Sigmoid colon (tissue), 7 donors: ENCODE data around the gene TENM3. TPM values are rescaled to one million over a fixed set of nuclear protein-coding genes. Genes with fewer than 3 reads are reported as not detected.

Experiments used
- DNase-seq: peaks from one replicate; pipeline ENCODE4 v3.0.0-alpha.2; 2019
- H3K27ac ChIP-seq, 4 donors: fragments of 200-600 bp; sonication (generic); one replicate each; pipeline ENCODE4 v1.5.1; 2016 to 2019; ENCODE audit warnings: mild to moderate bottlenecking in 1 of 4
- H3K27me3 ChIP-seq, 3 donors: fragments of 200-600 bp; sonication (generic); one replicate each; pipeline ENCODE4 v1.5.1; 2019; ENCODE audit warnings: mild to moderate bottlenecking in 1 of 3
- H3K36me3 ChIP-seq, 4 donors: fragments of 200-600 bp; sonication (generic); one replicate each; pipeline ENCODE4 v1.5.1; 2016 to 2019
- H3K4me1 ChIP-seq, 4 donors: fragments of 200-600 bp; sonication (generic); one replicate each; pipeline ENCODE4 v1.5.1; 2017 to 2019
- H3K4me3 ChIP-seq, 4 donors: fragments of 200-600 bp; sonication (generic); one replicate each; pipeline ENCODE4 v1.5.1; 2017 to 2019; ENCODE audit warnings: mild to moderate bottlenecking in 2 of 4, moderate library complexity in 1 of 4
- H3K9me3 ChIP-seq, 4 donors: fragments of 200-600 bp in 3 of 4; sonication (generic) in 3 of 4; one replicate each; pipeline versions ENCODE4 v1.5.1 to v1.6.1; 2013 to 2019
- CTCF ChIP-seq, 4 experiments: fragments of 450-650 bp in 3 of 4; fragments of 200-600 bp in 1 of 4; IDR thresholded peaks; one replicate each; pipeline ENCODE4 v1.5.1; 2016 to 2019; ENCODE audit warnings: antibody characterized with exemption in 4 of 4, mild to moderate bottlenecking in 3 of 4, moderate library complexity in 2 of 4
- EP300 ChIP-seq, 4 donors: sonication (generic); formaldehyde crosslinking; IDR thresholded peaks; one replicate each; pipeline ENCODE4 v1.6.1; 2017; ENCODE audit warnings: antibody characterized with exemption in 4 of 4
- POLR2A ChIP-seq, 2 donors: fragments of 450-650 bp; IDR thresholded peaks; one replicate each; pipeline ENCODE4 v1.6.1; 2016; ENCODE audit warnings: antibody characterized with exemption in 2 of 2, mild to moderate bottlenecking in 2 of 2, moderate library complexity in 2 of 2
- POLR2AphosphoS5 ChIP-seq, 4 donors: sonication (generic); formaldehyde crosslinking; IDR thresholded peaks; one replicate each; pipeline ENCODE4 v1.6.1; 2017; ENCODE audit warnings: antibody characterized with exemption in 4 of 4
- WGBS, 2 donors: extraction: QIAGEN DNeasy Blood & Tissue Kit; methylation state at CpG; one replicate each; pipeline ENCODE4 v1.1.7; 2013; 5-methylcytosine and 5-hydroxymethylcytosine counted together
- intact Hi-C: fragments of 100-400 bp; cut with DNase I; formaldehyde crosslinking; loops from one replicate; pipeline ENCODE4 v1.15.1; 2023
- polyA plus RNA-seq, 3 donors: library from polyadenylated mRNA; stranded (reverse); fragments of 200-250 nt; gene quantifications; one replicate each; pipeline ENCODE4 v1.2.3, GENCODE V29; 2013
- total RNA-seq, 4 donors: library from RNA; depleted of rRNA; stranded (reverse); fragments of >200 nt; gene quantifications; one replicate each; pipeline ENCODE4 v1.1.0, GENCODE V29; 2016
- donor health status: healthy with polysubstance abuse.
- donor health status: Bipolar disorder and iron deficiency.
- donor health status: healthy.

Gene TENM3
- total and polyA plus RNA-seq, 7 donors = 0.60 to 82.3 (median 37.8) TPM; not detected in 1

GRCh38 chr4:182310962-182311361 is 67.8 kb downstream of the TENM3 start:
- TF ChIP-seq CTCF (IDR thresholded peaks at IDR 0.05) (no peak), POLR2AphosphoS5 (IDR thresholded peaks at IDR 0.05) (no peak), POLR2A (IDR thresholded peaks at IDR 0.05) (no peak), EP300 (IDR thresholded peaks at IDR 0.05) (no peak)
- intact Hi-C loops = no loop called here
- 70 to 87% methylated on average over 3 of the region's 3 CpGs for WGBS, 2 donors
- Histone ChIP-seq H3K9me3 (peaks cover 0 to 9% (median 3%) of the 10 kb centered on the region in 4 donors), H3K4me3 (no peak overlapping the region), H3K27me3 (no peaks in the 10 kb centered on the region), H3K4me1 (peaks cover 0 to 10% (median 6%) of the 10 kb centered on the region in 4 donors), H3K27ac (no peak overlapping the region), H3K36me3 (no peaks in the 10 kb centered on the region)
- no peak for DNase-seq

GRCh38 chr4:182314537-182314936 is 71.3 kb downstream of the TENM3 start:
- Histone ChIP-seq H3K9me3 (peaks cover 0 to 9% (median 4%) of the 10 kb centered on the region in 4 donors), H3K27ac (no peak overlapping the region), H3K4me3 (no peak overlapping the region), H3K36me3 (no peaks in the 10 kb centered on the region), H3K27me3 (no peaks in the 10 kb centered on the region), H3K4me1 (no peaks in the 10 kb centered on the region)
- WGBS, 2 donors = 65 to 88% methylated on average over 2 of the region's 2 CpGs
- intact Hi-C loops = no loop called here
- DNase-seq = no peak
- no peak for TF ChIP-seq EP300 (IDR thresholded peaks at IDR 0.05)
- no peak for TF ChIP-seq CTCF (IDR thresholded peaks at IDR 0.05)

- H3K27ac ChIP-seq = no peak overlapping the region
- H3K27me3 ChIP-seq = no peaks in the 10 kb centered on the region
- peaks cover 0 to 9% (median 5%) of the 10 kb centered on the region in 4 donors for H3K9me3 ChIP-seq
- no peaks in the 10 kb centered on the region for H3K4me1 ChIP-seq
- 42 to 80% methylated on average over 1 of the region's 1 CpG for WGBS, 2 donors
- H3K4me3 ChIP-seq = no peak overlapping the region
- TF ChIP-seq POLR2AphosphoS5 (IDR thresholded peaks at IDR 0.05) (no peak), POLR2A (IDR thresholded peaks at IDR 0.05) (no peak), EP300 (IDR thresholded peaks at IDR 0.05) (no peak), CTCF (IDR thresholded peaks at IDR 0.05) (no peak)
- DNase-seq = no peak
- intact Hi-C loops = no loop called here
- H3K36me3 ChIP-seq = no peaks in the 10 kb centered on the region
Observed at GRCh38 chr4:182318256-182318655, 75.1 kb downstream of the TENM3 start.

GRCh38 chr4:182320092-182320491 is 76.9 kb downstream of the TENM3 start:
- TF ChIP-seq CTCF (IDR thresholded peaks at IDR 0.05) (no peak), POLR2AphosphoS5 (IDR thresholded peaks at IDR 0.05) (no peak), EP300 (IDR thresholded peaks at IDR 0.05) (no peak), POLR2A (IDR thresholded peaks at IDR 0.05) (no peak)
- intact Hi-C loops = no loop called here
- no peak for DNase-seq
- Histone ChIP-seq H3K4me3 (no peak overlapping the region), H3K27me3 (no peaks in the 10 kb centered on the region), H3K4me1 (peaks cover 0 to 1% (median 0%) of the 10 kb centered on the region in 4 donors), H3K36me3 (no peaks in the 10 kb centered on the region), H3K9me3 (peaks cover 0 to 3% (median 0%) of the 10 kb centered on the region in 4 donors), H3K27ac (no peak overlapping the region)
- 76 to 83% methylated on average over 6 of the region's 6 CpGs for WGBS, 2 donors

GRCh38 chr4:182320580-182320979 is 77.4 kb downstream of the TENM3 start:
- WGBS, 2 donors = 76 to 79% methylated on average over 3 of the region's 3 CpGs
- Histone ChIP-seq H3K4me1 (peaks cover 0 to 6% (median 0%) of the 10 kb centered on the region in 4 donors), H3K4me3 (no peak overlapping the region), H3K9me3 (peaks cover 0 to 3% (median 0%) of the 10 kb centered on the region in 4 donors), H3K27ac (no peak overlapping the region), H3K27me3 (no peaks in the 10 kb centered on the region), H3K36me3 (no peaks in the 10 kb centered on the region)
- no peak for DNase-seq
- intact Hi-C loops = no loop called here
- TF ChIP-seq POLR2AphosphoS5 (IDR thresholded peaks at IDR 0.05) = no peak
